ENCODE data around the gene IP6K2. TPM values are rescaled to one million over a fixed set of nuclear protein-coding genes. Genes with fewer than 3 reads are reported as not detected.

Gene IP6K2
- total RNA-seq, 2 experiments from 2014 or later, result 41.6 to 43.4 TPM

- CTCF ChIA-PET, result no interaction called here
- Mint-ChIP-seq H3K27ac (no peak overlapping the region), H3K4me3 (no peak overlapping the region), H3K36me3 (no peaks in the 10 kb centered on the region), H3K9me3 (no peaks in the 10 kb centered on the region), H3K27me3 (no peaks in the 10 kb centered on the region), H3K4me1 (ENCODE audit: low read depth) (no peaks in the 10 kb centered on the region)
- intact Hi-C loops (cut with micrococcal nuclease), result no loop called here
- DNase-seq, result no peak
- POLR2A ChIA-PET, result no interaction called here
These were observed 69.3 kb downstream of the IP6K2 start for GRCh38 chr3:48647714-48648113.

- Mint-ChIP-seq H3K9me3 (no peaks in the 10 kb centered on the region), H3K36me3 (peaks cover 2% of the 10 kb centered on the region), H3K4me3 (no peak overlapping the region), H3K27ac (no peak overlapping the region), H3K27me3 (no peaks in the 10 kb centered on the region), H3K4me1 (ENCODE audit: low read depth) (no peaks in the 10 kb centered on the region)
- no peak for DNase-seq
- ChIA-PET POLR2A (interaction anchor here (0.9 kb wide), 1 partner anchor 17 kb away, joined by 3 read pairs; no protein-coding TSS in a partner anchor), CTCF (no interaction called here)
- intact Hi-C loops (cut with micrococcal nuclease), result no loop called here
These were observed 71.9 kb downstream of the IP6K2 start for GRCh38 chr3:48644898-48645760.

- intact Hi-C loops (cut with micrococcal nuclease), result no loop called here
- Mint-ChIP-seq H3K9me3 (no peaks in the 10 kb centered on the region), H3K36me3 (peaks cover 2% of the 10 kb centered on the region), H3K27ac (no peak overlapping the region), H3K4me1 (ENCODE audit: low read depth) (no peaks in the 10 kb centered on the region), H3K4me3 (no peak overlapping the region), H3K27me3 (no peaks in the 10 kb centered on the region)
- POLR2A ChIA-PET, result no interaction called here
- CTCF ChIA-PET, result interaction anchor here (1.0 kb wide), 1 partner anchor 44 kb away, joined by 3 read pairs; no protein-coding TSS in a partner anchor
- no peak for DNase-seq
These were observed 74.4 kb downstream of the IP6K2 start for GRCh38 chr3:48642605-48643004.

GRCh38 chr3:48641396-48641795, 75.6 kb downstream of the IP6K2 start:
- Mint-ChIP-seq H3K4me1 (ENCODE audit: low read depth) (peaks cover 5% of the 10 kb centered on the region), H3K36me3 (peaks cover 2% of the 10 kb centered on the region), H3K27ac (no peak overlapping the region), H3K9me3 (no peaks in the 10 kb centered on the region), H3K4me3 (no peak overlapping the region), H3K27me3 (no peaks in the 10 kb centered on the region)
- no peak for DNase-seq
- ChIA-PET POLR2A (no interaction called here), CTCF (interaction anchor here (1.0 kb wide), 1 partner anchor 45 kb away, joined by 3 read pairs; no protein-coding TSS in a partner anchor)
- intact Hi-C loops (cut with micrococcal nuclease), result no loop called here

- peaks cover 2% of the 10 kb centered on the region for H3K36me3 Mint-ChIP-seq
- POLR2A ChIA-PET, result no interaction called here
- no peaks in the 10 kb centered on the region for H3K27me3 Mint-ChIP-seq
- no peak for DNase-seq
- no peaks in the 10 kb centered on the region for H3K9me3 Mint-ChIP-seq
- CTCF ChIA-PET, result no interaction called here
- H3K4me3 Mint-ChIP-seq, result no peak overlapping the region
- intact Hi-C loops (cut with micrococcal nuclease), result no loop called here
- no peak overlapping the region for H3K27ac Mint-ChIP-seq
- peaks cover 11% of the 10 kb centered on the region for H3K4me1 Mint-ChIP-seq (ENCODE audit: low read depth)
These were observed 76.9 kb downstream of the IP6K2 start for GRCh38 chr3:48639944-48640606.

Small RNA genes within 50 kb of the gene (microRNA-seq; reads per million reads assigned to microRNA genes)
- not detected for gene MIR4793 (ENCODE audit: borderline microRNAs expressed, borderline number of aligned reads, borderline replicate concordance)

Other genes with a start within 250 kb of the IP6K2 start
- gene SHISA5, start 213.0 kb downstream of the IP6K2 start, total RNA-seq, result 10 to 100 TPM; 88.9 to 93.1 TPM
- gene PFKFB4, start 160.4 kb downstream of the IP6K2 start, total RNA-seq, result 10 to 100 TPM; 19.4 to 22.4 TPM
- not detected for gene UCN2, start 153.4 kb downstream of the IP6K2 start, total RNA-seq
- 1 to 10 TPM; 1.1 TPM for gene COL7A1, start 121.9 kb downstream of the IP6K2 start, total RNA-seq
- 100 to 1,000 TPM; 251 to 259 TPM for gene UQCRC1, start 107.6 kb downstream of the IP6K2 start, total RNA-seq
- gene TMEM89, start 95.5 kb downstream of the IP6K2 start, total RNA-seq, result under 1 TPM in 1 of 2 experiments, not detected in 1; 0.75 TPM
- 10 to 100 TPM; 47.7 to 52.4 TPM for gene SLC26A6, start 81.8 kb downstream of the IP6K2 start, total RNA-seq
- gene CELSR3, start 54.3 kb downstream of the IP6K2 start, total RNA-seq, result 1 to 10 TPM; 6.9 to 7.5 TPM
- 10 to 100 TPM; 36.5 to 38.5 TPM for gene NCKIPSD, start 31.3 kb downstream of the IP6K2 start, total RNA-seq
- gene PRKAR2A, start 130.7 kb upstream of the IP6K2 start, total RNA-seq, result 10 to 100 TPM; 30.4 to 32.7 TPM
- 10 to 100 TPM; 16.7 to 18.2 TPM for gene SLC25A20, start 181.7 kb upstream of the IP6K2 start, total RNA-seq
- 100 to 1,000 TPM; 109 to 130 TPM for gene ARIH2, start 201.6 kb upstream of the IP6K2 start, total RNA-seq